Vagina (tissue), 2 donors: Measurements from ENCODE around the gene ATP7A.

Source experiments
- CTCF ChIP-seq, 3 experiments: fragments of 450-650 bp in 2 of 3; fragments of 200-600 bp in 1 of 3; sonication (generic) in 1 of 3; IDR thresholded peaks; one replicate each; pipeline ENCODE4 v1.5.1; 2017 to 2019; ENCODE audit warnings: antibody characterized with exemption in 3 of 3, mild to moderate bottlenecking in 2 of 3, moderate library complexity in 2 of 3
- POLR2A ChIP-seq, 2 donors: fragments of 450-650 bp; IDR thresholded peaks; one replicate each; pipeline ENCODE4 v1.6.1; 2017; ENCODE audit warnings: antibody characterized with exemption in 2 of 2, mild to moderate bottlenecking in 2 of 2, moderate library complexity in 2 of 2
- POLR2AphosphoS5 ChIP-seq, 2 donors: sonication (generic); formaldehyde crosslinking; IDR thresholded peaks; one replicate each; pipeline ENCODE4 v1.9.0; 2017; ENCODE audit warnings: antibody characterized with exemption in 2 of 2, mild to moderate bottlenecking in 2 of 2, low read depth in 1 of 2; ENCODE audit not compliant: insufficient read depth in 1 of 2

- no peak for TF ChIP-seq CTCF (IDR thresholded peaks at IDR 0.05)
- TF ChIP-seq POLR2A (IDR thresholded peaks at IDR 0.05): no peak
- no peak for TF ChIP-seq POLR2AphosphoS5 (IDR thresholded peaks at IDR 0.05; ENCODE audit: insufficient read depth in 1 of 2, low read depth in 1 of 2)
Measured at GRCh38 chrX:78048052-78048451, 137.6 kb downstream of the ATP7A start.
